ENCODE data around the gene MACROD2. TPM values are rescaled to one million over a fixed set of nuclear protein-coding genes. Genes with fewer than 3 reads are reported as not detected.

Gene MACROD2
- total and polyA plus RNA-seq, 2 experiments from 2014 or later = 2.8 to 4.3 TPM

GRCh38 chr20:16027686-16028085 lies 2032.4 kb downstream of the MACROD2 start (continued):
- TF ChIP-seq ZNF462 (CRISPR knock-in tag; IDR thresholded peaks at IDR 0.05) (no peak), CREB1 (CRISPR knock-in tag; IDR thresholded peaks at IDR 0.05; ENCODE audit: low read depth) (no peak)

GRCh38 chr20:16028923-16029322 lies 2033.6 kb downstream of the MACROD2 start:
- no peak overlapping the region for H2AFZ ChIP-seq
- H3K79me2 ChIP-seq (replicated peaks; ENCODE audit: insufficient read depth) = no peaks in the 10 kb centered on the region
- H3K4me1 Mint-ChIP-seq = peaks cover 19% of the 10 kb centered on the region
- H3K27ac Mint-ChIP-seq = no peak overlapping the region
- H3K4me1 ChIP-seq (ENCODE audit: insufficient read depth) = 0 out of 2 replicates have a peak, but pooled peaks cover 7% of the 10 kb centered on the region
- H3K4me3 ChIP-seq = no peak overlapping the region
- ATAC-seq (no peak), DNase-seq (ENCODE audit: low spot score) (no peak)
- H3K9me3 Mint-ChIP-seq = no peaks in the 10 kb centered on the region
- TF ChIP-seq STAT1 (IDR thresholded peaks at IDR 0.05; ENCODE audit: unreplicated experiment) = no peak
- no peak for TF ChIP-seq ZNF331 (CRISPR knock-in tag; IDR thresholded peaks at IDR 0.05; ENCODE audit: low read depth)
- no peak for TF ChIP-seq CREB1 (CRISPR knock-in tag; IDR thresholded peaks at IDR 0.05; ENCODE audit: low read depth)
- TF ChIP-seq JUNB (IDR thresholded peaks at IDR 0.05; ENCODE audit: unreplicated experiment) = no peak
- TF ChIP-seq EZH2 (IDR thresholded peaks at IDR 0.05; ENCODE audit: low read depth, unreplicated experiment) = no peak
- TF ChIP-seq POLR2AphosphoS5 (IDR thresholded peaks at IDR 0.05; ENCODE audit: low read depth) = no peak
- TF ChIP-seq ZNF462 (CRISPR knock-in tag; IDR thresholded peaks at IDR 0.05) = no peak
- TF ChIP-seq EZH2phosphoT487 (IDR thresholded peaks at IDR 0.05; ENCODE audit: unreplicated experiment) = no peak
- TF ChIP-seq ZNF114 (CRISPR knock-in tag; IDR thresholded peaks at IDR 0.05) = no peak
- no peaks in the 10 kb centered on the region for H3F3A ChIP-seq (replicated peaks; ENCODE audit: low read depth)
- no peaks in the 10 kb centered on the region for H4K20me1 ChIP-seq (replicated peaks; ENCODE audit: insufficient read depth)
- H3K27me3 ChIP-seq (ENCODE audit: insufficient read depth) = no peaks in the 10 kb centered on the region
- 0 out of 2 replicates have a peak, but pooled peaks cover 5% of the 10 kb centered on the region for H3K9me2 ChIP-seq (ENCODE audit: insufficient read depth)
- H3K4me2 ChIP-seq = no peak overlapping the region
- no peak overlapping the region for H3K4me3 Mint-ChIP-seq
- H3K27me3 Mint-ChIP-seq (ENCODE audit: insufficient read depth, low read depth, poor library complexity) = peaks cover 10% of the 10 kb centered on the region
- no peaks in the 10 kb centered on the region for H3K36me3 Mint-ChIP-seq (ENCODE audit: low read depth)
- H3K36me3 ChIP-seq (ENCODE audit: insufficient read depth) = no peaks in the 10 kb centered on the region
- no peak overlapping the region for H3K27ac ChIP-seq (ENCODE audit: low read depth)

All from GM23338 (cell line).